ENCODE measurements around the gene CPN2. TPM values are rescaled to one million over a fixed set of nuclear protein-coding genes. Genes with fewer than 3 reads are reported as not detected.

The CPN2 gene
- total RNA-seq, 2 experiments from 2014 or later = not detected

DNA sequence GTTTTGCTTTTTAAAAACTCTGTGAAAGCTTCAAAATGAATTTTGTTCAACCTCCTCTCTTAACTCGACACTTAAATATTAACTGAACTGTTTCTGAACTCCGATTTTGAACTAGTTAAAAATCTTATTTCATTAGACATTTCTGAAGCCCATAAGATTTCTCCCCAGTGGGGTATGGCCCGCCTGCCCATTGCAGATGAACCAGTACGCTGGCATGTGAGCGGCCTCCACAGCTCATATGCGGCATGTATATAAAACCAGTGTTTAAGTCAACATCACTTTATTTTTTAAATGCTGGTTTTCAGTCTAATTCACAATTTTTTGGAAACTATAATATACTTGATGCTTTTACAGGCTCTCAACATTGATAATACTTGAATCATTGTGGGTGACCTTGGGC lies 50.2 kb downstream of the CPN2 start:
- no peaks in the 10 kb centered on the region for H3K9me3 ChIP-seq (ENCODE audit: low read length)
- intact Hi-C loops (cut with micrococcal nuclease; ENCODE audit: unreplicated experiment) = no loop called here
- no peak overlapping the region for H3K4me2 ChIP-seq (ENCODE audit: low read length)
- H3K79me2 ChIP-seq (ENCODE audit: insufficient read depth, low read depth, low read length) = no peaks in the 10 kb centered on the region
- no peaks in the 10 kb centered on the region for H4K20me1 ChIP-seq (ENCODE audit: insufficient read depth, low read length)
- H3K9me2 ChIP-seq (ENCODE audit: insufficient read depth, low read length) = no peaks in the 10 kb centered on the region
- ChIA-PET POLR2A (interaction anchor here (0.6 kb wide), 1 partner anchor 12 kb away, joined by 3 read pairs; no protein-coding TSS in a partner anchor), CTCF (ENCODE audit: unreplicated experiment) (no interaction called here)
- no peak overlapping the region for H3K27ac ChIP-seq (ENCODE audit: low read depth, low read length, poor library complexity, severe bottlenecking)
- no peak overlapping the region for H3K4me3 ChIP-seq (ENCODE audit: low read depth, low read length, poor library complexity, severe bottlenecking)
- BruUV-seq (replicated peaks) = no TSS peak
- DNase-seq (ENCODE audit: low spot score) = no peak
- no peak overlapping the region for H2AFZ ChIP-seq (ENCODE audit: low read length)
- TF ChIP-seq EZH2phosphoT487 (IDR thresholded peaks at IDR 0.05; ENCODE audit: borderline replicate concordance, low read depth, low read length) = no peak
- TF ChIP-seq, protein P1, sequence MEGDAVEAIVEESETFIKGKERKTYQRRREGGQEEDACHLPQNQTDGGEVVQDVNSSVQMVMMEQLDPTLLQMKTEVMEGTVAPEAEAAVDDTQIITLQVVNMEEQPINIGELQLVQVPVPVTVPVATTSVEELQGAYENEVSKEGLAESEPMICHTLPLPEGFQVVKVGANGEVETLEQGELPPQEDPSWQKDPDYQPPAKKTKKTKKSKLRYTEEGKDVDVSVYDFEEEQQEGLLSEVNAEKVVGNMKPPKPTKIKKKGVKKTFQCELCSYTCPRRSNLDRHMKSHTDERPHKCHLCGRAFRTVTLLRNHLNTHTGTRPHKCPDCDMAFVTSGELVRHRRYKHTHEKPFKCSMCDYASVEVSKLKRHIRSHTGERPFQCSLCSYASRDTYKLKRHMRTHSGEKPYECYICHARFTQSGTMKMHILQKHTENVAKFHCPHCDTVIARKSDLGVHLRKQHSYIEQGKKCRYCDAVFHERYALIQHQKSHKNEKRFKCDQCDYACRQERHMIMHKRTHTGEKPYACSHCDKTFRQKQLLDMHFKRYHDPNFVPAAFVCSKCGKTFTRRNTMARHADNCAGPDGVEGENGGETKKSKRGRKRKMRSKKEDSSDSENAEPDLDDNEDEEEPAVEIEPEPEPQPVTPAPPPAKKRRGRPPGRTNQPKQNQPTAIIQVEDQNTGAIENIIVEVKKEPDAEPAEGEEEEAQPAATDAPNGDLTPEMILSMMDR (conservative IDR thresholded peaks at IDR 0.05; ENCODE audit: low read length) = no peak
- H3K4me1 ChIP-seq (ENCODE audit: insufficient read depth, low read length, poor library complexity, severe bottlenecking) = peaks cover 6% of the 10 kb centered on the region
- H3K36me3 ChIP-seq (ENCODE audit: insufficient read depth, low read length) = no peaks in the 10 kb centered on the region

DNA sequence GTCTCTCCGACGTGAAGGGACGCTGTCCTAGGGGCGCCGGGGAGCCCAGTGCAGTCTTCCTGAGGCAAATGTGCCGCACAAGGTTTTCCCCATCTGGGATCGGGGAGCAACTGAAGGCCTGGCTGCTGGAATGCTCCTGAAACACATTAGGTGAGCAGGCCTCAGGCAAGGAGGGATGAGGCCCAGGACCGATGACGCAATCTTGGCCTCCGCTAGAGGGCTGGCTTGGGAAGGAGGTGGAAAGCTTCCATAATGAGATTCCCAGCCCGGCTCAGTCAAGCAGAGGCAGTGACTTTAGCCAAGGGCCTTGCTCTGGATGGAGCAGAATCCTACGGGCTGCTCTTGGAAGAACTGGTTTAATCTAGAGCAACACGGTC lies 50.8 kb downstream of the CPN2 start:
- no peak overlapping the region for H3K4me3 ChIP-seq (ENCODE audit: low read depth, low read length, poor library complexity, severe bottlenecking)
- no peaks in the 10 kb centered on the region for H4K20me1 ChIP-seq (ENCODE audit: insufficient read depth, low read length)
- POLR2A ChIA-PET = no interaction called here
- no peaks in the 10 kb centered on the region for H3K9me3 ChIP-seq (ENCODE audit: low read length)
- TF ChIP-seq EZH2phosphoT487 (IDR thresholded peaks at IDR 0.05; ENCODE audit: borderline replicate concordance, low read depth, low read length) = no peak
- TF ChIP-seq, protein P1 (conservative IDR thresholded peaks at IDR 0.05; ENCODE audit: low read length) = no peak
- no peaks in the 10 kb centered on the region for H3K36me3 ChIP-seq (ENCODE audit: insufficient read depth, low read length)
- H3K9me2 ChIP-seq (ENCODE audit: insufficient read depth, low read length) = no peaks in the 10 kb centered on the region
- no peak overlapping the region for H3K27ac ChIP-seq (ENCODE audit: low read depth, low read length, poor library complexity, severe bottlenecking)
- H3K4me2 ChIP-seq (ENCODE audit: low read length) = no peak overlapping the region
- CTCF ChIA-PET (ENCODE audit: unreplicated experiment) = no interaction called here
- no TSS peak for BruUV-seq (replicated peaks)
- intact Hi-C loops (cut with micrococcal nuclease; ENCODE audit: unreplicated experiment) = no loop called here
- H3K79me2 ChIP-seq (ENCODE audit: insufficient read depth, low read depth, low read length) = no peaks in the 10 kb centered on the region
- peaks cover under 1% of the 10 kb centered on the region for H3K4me1 ChIP-seq (ENCODE audit: insufficient read depth, low read length, poor library complexity, severe bottlenecking)
- DNase-seq (ENCODE audit: low spot score) = no peak
- H2AFZ ChIP-seq (ENCODE audit: low read length) = no peak overlapping the region

DNA sequence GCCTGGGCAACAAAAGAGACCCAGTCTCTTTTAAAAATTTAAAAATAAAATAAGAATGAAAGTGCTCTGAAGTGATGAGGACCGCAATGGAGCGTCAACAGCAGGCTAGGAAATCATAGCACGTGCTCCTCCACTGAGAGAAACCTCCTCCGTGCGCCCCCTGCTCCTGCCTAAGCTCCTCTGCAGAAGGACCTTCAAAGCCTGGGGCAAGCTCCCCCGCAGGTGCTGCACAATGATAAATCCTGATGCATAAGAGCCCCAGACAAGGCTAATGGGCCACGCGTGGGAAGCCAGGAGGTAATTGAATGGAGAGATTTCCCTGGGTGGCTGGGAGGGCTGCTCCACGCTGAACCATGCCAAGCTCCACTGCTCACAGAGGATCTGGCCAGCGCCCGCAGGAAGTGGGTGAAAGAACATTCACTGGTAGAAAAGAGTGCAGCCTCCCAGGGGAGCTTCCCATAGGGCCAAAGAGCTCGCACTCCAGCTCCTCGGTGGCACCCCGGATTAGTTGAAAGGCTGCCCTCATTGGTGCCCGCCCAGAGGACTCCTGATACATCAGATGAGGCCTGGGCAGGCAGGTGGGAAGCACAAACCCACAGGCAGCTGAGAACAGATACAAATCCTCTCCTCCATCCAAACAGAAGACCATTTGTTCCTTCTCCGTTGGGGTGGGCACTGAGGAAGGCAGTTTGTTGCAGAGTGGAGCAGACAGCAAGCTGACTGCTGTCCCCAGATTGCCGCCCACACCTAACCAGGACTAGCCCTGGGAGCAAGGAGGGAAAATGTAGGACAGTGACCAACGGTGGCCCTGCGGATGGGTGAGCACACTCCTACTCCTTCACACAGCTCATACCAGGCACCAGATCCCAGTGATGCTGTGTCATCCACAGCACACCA lies 52.5 kb downstream of the CPN2 start:
- Histone ChIP-seq H3K9me2 (ENCODE audit: insufficient read depth, low read length) (no peaks in the 10 kb centered on the region), H3K4me1 (ENCODE audit: insufficient read depth, low read length, poor library complexity, severe bottlenecking) (no peaks in the 10 kb centered on the region), H3K9me3 (ENCODE audit: low read length) (no peaks in the 10 kb centered on the region), H3K4me2 (ENCODE audit: low read length) (no peak overlapping the region), H3K79me2 (ENCODE audit: insufficient read depth, low read depth, low read length) (no peaks in the 10 kb centered on the region), H3K27ac (ENCODE audit: low read depth, low read length, poor library complexity, severe bottlenecking) (no peak overlapping the region), H3K36me3 (ENCODE audit: insufficient read depth, low read length) (no peaks in the 10 kb centered on the region), H3K4me3 (ENCODE audit: low read depth, low read length, poor library complexity, severe bottlenecking) (no peak overlapping the region), H4K20me1 (ENCODE audit: insufficient read depth, low read length) (no peaks in the 10 kb centered on the region), H2AFZ (ENCODE audit: low read length) (no peak overlapping the region)
- CTCF ChIA-PET (ENCODE audit: unreplicated experiment) = interaction anchor here (0.6 kb wide), 1 partner anchor 30 kb away, joined by 3 read pairs; no protein-coding TSS in a partner anchor
- no TSS peak for BruUV-seq (replicated peaks)
- TF ChIP-seq, protein P1 (conservative IDR thresholded peaks at IDR 0.05; ENCODE audit: low read length) = no peak
- no peak for TF ChIP-seq EZH2phosphoT487 (IDR thresholded peaks at IDR 0.05; ENCODE audit: borderline replicate concordance, low read depth, low read length)
- intact Hi-C loops (cut with micrococcal nuclease; ENCODE audit: unreplicated experiment) = no loop called here
- POLR2A ChIA-PET = no interaction called here
- DNase-seq (ENCODE audit: low spot score) = no peak

Measured in OCI-LY7 (cell line).